Measurements from ENCODE around the gene ASCL2. TPM values are rescaled to one million over a fixed set of nuclear protein-coding genes. Genes with fewer than 3 reads are reported as not detected.
A peak's percentile ranks its signal among the peaks of the same experiment; 100 is the strongest.

Gene ASCL2
- polyA plus RNA-seq (2013, experiment 1 of 2) = not detected
- polyA plus RNA-seq (2013, experiment 2 of 2) = not detected

- Histone ChIP-seq H3K4me3 (ENCODE audit: extremely low read depth, insufficient read depth, low read length, poor library complexity, severe bottlenecking) (peak within 1 kb of the TSS; percentile 32), H3K36me3 (ENCODE audit: control insufficient read depth, insufficient read depth, low read length) (no peaks in the 10 kb centered on the region), H3K27ac (ENCODE audit: low read depth, low read length, severe bottlenecking) (no peak within 1 kb of the TSS), H3K9me3 (ENCODE audit: control insufficient read depth, low read length) (no peaks in the 10 kb centered on the region), H3K4me1 (ENCODE audit: control insufficient read depth, insufficient read depth, low read length, poor library complexity, severe bottlenecking) (no peaks in the 10 kb centered on the region)
- WGBS, 2 experiments (ENCODE audit: insufficient coverage in 2 of 2) = 20 to 25% methylated on average over 55 to 71 of the region's 89 CpGs
Observed at GRCh38 chr11:2270322-2271076, at the start of gene ASCL2. TSS of gene ASCL2 (minus strand) at chr11:2270588. CDS start at chr11:2270332, 256 bp downstream.

- H3K36me3 ChIP-seq (ENCODE audit: control insufficient read depth, insufficient read depth, low read length) = no peaks in the 10 kb centered on the region
- H3K9me3 ChIP-seq (ENCODE audit: control insufficient read depth, low read length) = no peaks in the 10 kb centered on the region
- WGBS, 2 experiments (ENCODE audit: insufficient coverage in 2 of 2) = 85 to 91% methylated on average over 6 to 10 of the region's 10 CpGs
- H3K4me1 ChIP-seq (ENCODE audit: control insufficient read depth, insufficient read depth, low read length, poor library complexity, severe bottlenecking) = no peaks in the 10 kb centered on the region
- H3K27ac ChIP-seq (ENCODE audit: low read depth, low read length, severe bottlenecking) = no peak overlapping the region
- H3K4me3 ChIP-seq (ENCODE audit: extremely low read depth, insufficient read depth, low read length, poor library complexity, severe bottlenecking) = no peak overlapping the region
Observed at GRCh38 chr11:2319791-2320472, 49.5 kb upstream of the ASCL2 start.

DNA sequence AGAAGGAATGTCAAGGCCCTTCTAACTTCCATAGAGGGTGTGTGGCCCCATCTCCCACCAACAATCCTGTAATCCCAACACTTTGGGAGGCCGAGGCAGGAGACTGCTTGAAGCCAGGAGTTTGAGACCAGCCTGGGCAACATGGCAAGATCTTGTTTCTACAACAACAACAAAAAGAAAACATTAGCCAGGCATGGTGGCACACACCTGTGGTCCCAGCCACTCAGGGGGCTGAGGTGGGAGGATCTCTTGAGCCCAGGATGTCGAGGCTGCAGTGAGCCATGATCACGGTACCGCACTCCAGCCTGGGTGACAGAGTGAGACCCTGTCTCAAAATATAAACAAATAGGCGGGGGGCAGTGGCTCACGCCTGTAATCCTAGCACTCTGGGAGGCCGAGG is 48.3 kb upstream of the ASCL2 start:
- Histone ChIP-seq H3K9me3 (ENCODE audit: control insufficient read depth, low read length) (no peaks in the 10 kb centered on the region), H3K4me1 (ENCODE audit: control insufficient read depth, insufficient read depth, low read length, poor library complexity, severe bottlenecking) (no peaks in the 10 kb centered on the region), H3K36me3 (ENCODE audit: control insufficient read depth, insufficient read depth, low read length) (no peaks in the 10 kb centered on the region), H3K27ac (ENCODE audit: low read depth, low read length, severe bottlenecking) (no peak overlapping the region), H3K4me3 (ENCODE audit: extremely low read depth, insufficient read depth, low read length, poor library complexity, severe bottlenecking) (no peak overlapping the region)
- 90 to 95% methylated on average over 5 to 6 of the region's 7 CpGs for WGBS, 2 experiments (ENCODE audit: insufficient coverage in 2 of 2)

- Histone ChIP-seq H3K4me3 (ENCODE audit: extremely low read depth, insufficient read depth, low read length, poor library complexity, severe bottlenecking) (no peak overlapping the region), H3K36me3 (ENCODE audit: control insufficient read depth, insufficient read depth, low read length) (no peaks in the 10 kb centered on the region), H3K27ac (ENCODE audit: low read depth, low read length, severe bottlenecking) (no peak overlapping the region), H3K4me1 (ENCODE audit: control insufficient read depth, insufficient read depth, low read length, poor library complexity, severe bottlenecking) (no peaks in the 10 kb centered on the region), H3K9me3 (ENCODE audit: control insufficient read depth, low read length) (no peaks in the 10 kb centered on the region)
- WGBS, 2 experiments (ENCODE audit: insufficient coverage in 2 of 2) = 81 to 90% methylated on average over 3 of the region's 4 CpGs
Observed at GRCh38 chr11:2318123-2318522, 47.7 kb upstream of the ASCL2 start.

- no peaks in the 10 kb centered on the region for H3K36me3 ChIP-seq (ENCODE audit: control insufficient read depth, insufficient read depth, low read length)
- H3K4me1 ChIP-seq (ENCODE audit: control insufficient read depth, insufficient read depth, low read length, poor library complexity, severe bottlenecking) = peaks cover 6% of the 10 kb centered on the region
- no peaks in the 10 kb centered on the region for H3K9me3 ChIP-seq (ENCODE audit: control insufficient read depth, low read length)
- WGBS, 2 experiments (ENCODE audit: insufficient coverage in 2 of 2) = 87 to 91% methylated on average over 12 to 17 of the region's 17 CpGs
- no peak overlapping the region for H3K4me3 ChIP-seq (ENCODE audit: extremely low read depth, insufficient read depth, low read length, poor library complexity, severe bottlenecking)
- H3K27ac ChIP-seq (ENCODE audit: low read depth, low read length, severe bottlenecking) = no peak overlapping the region
Observed at GRCh38 chr11:2317354-2318050, 47.1 kb upstream of the ASCL2 start.

- peaks cover 7% of the 10 kb centered on the region for H3K4me1 ChIP-seq (ENCODE audit: control insufficient read depth, insufficient read depth, low read length, poor library complexity, severe bottlenecking)
- H3K27ac ChIP-seq (ENCODE audit: low read depth, low read length, severe bottlenecking) = no peak overlapping the region
- H3K36me3 ChIP-seq (ENCODE audit: control insufficient read depth, insufficient read depth, low read length) = no peaks in the 10 kb centered on the region
- no peak overlapping the region for H3K4me3 ChIP-seq (ENCODE audit: extremely low read depth, insufficient read depth, low read length, poor library complexity, severe bottlenecking)
- H3K9me3 ChIP-seq (ENCODE audit: control insufficient read depth, low read length) = no peaks in the 10 kb centered on the region
- WGBS, 2 experiments (ENCODE audit: insufficient coverage in 2 of 2) = 92 to 95% methylated on average over 3 of the region's 3 CpGs
Observed at GRCh38 chr11:2316963-2317244, 46.5 kb upstream of the ASCL2 start.

DNA sequence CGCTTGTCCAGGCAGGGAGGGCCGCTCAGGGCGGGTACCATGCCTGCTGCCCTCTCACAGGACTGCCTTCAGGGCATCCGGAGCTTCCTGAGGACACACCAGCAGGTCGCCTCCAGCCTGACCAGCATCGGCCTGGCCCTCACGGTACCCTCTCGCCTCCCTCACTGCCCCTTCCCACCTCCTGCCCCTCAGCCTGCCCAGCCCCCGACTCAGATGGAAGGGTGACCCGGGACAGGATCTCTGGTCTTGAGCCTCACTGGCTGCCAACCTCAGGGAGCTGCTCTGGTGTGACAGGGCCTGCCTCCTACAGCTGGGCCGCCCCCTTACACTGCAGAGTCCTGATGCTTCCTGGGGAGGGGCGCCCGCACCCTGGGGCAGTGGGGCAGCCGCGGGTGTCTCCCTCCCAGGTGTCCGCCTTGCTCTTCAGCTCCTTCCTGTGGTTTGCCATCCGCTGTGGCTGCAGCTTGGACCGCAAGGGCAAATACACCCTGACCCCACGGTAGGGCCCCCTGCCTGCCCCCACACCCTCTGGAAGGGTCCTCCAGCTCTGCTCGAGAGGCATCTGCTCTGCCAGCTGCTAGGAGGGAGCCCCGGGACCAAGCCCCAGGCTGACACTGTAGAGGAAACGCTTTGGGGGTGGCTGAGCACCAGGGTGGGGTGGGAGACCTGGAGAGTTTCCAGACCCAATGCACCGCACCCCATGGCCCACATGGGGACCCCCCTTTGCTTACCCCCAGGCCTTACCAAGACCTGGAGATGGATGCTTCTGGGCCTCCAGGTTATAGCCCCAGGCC is 46.0 kb upstream of the ASCL2 start:
- Histone ChIP-seq H3K36me3 (ENCODE audit: control insufficient read depth, insufficient read depth, low read length) (no peaks in the 10 kb centered on the region), H3K4me1 (ENCODE audit: control insufficient read depth, insufficient read depth, low read length, poor library complexity, severe bottlenecking) (peaks cover 7% of the 10 kb centered on the region), H3K4me3 (ENCODE audit: extremely low read depth, insufficient read depth, low read length, poor library complexity, severe bottlenecking) (no peak overlapping the region), H3K27ac (ENCODE audit: low read depth, low read length, severe bottlenecking) (no peak overlapping the region), H3K9me3 (ENCODE audit: control insufficient read depth, low read length) (no peaks in the 10 kb centered on the region)
- WGBS, 2 experiments (ENCODE audit: insufficient coverage in 2 of 2) = 91 to 92% methylated on average over 18 to 21 of the region's 23 CpGs

GRCh38 chr11:2315395-2316168 is 45.2 kb upstream of the ASCL2 start:
- H3K27ac ChIP-seq (ENCODE audit: low read depth, low read length, severe bottlenecking) = no peak overlapping the region
- H3K36me3 ChIP-seq (ENCODE audit: control insufficient read depth, insufficient read depth, low read length) = no peaks in the 10 kb centered on the region
- 88 to 93% methylated on average over 23 to 24 of the region's 25 CpGs for WGBS, 2 experiments (ENCODE audit: insufficient coverage in 2 of 2)
- peaks cover 7% of the 10 kb centered on the region for H3K4me1 ChIP-seq (ENCODE audit: control insufficient read depth, insufficient read depth, low read length, poor library complexity, severe bottlenecking)
- H3K9me3 ChIP-seq (ENCODE audit: control insufficient read depth, low read length) = no peaks in the 10 kb centered on the region
- no peak overlapping the region for H3K4me3 ChIP-seq (ENCODE audit: extremely low read depth, insufficient read depth, low read length, poor library complexity, severe bottlenecking)

DNA sequence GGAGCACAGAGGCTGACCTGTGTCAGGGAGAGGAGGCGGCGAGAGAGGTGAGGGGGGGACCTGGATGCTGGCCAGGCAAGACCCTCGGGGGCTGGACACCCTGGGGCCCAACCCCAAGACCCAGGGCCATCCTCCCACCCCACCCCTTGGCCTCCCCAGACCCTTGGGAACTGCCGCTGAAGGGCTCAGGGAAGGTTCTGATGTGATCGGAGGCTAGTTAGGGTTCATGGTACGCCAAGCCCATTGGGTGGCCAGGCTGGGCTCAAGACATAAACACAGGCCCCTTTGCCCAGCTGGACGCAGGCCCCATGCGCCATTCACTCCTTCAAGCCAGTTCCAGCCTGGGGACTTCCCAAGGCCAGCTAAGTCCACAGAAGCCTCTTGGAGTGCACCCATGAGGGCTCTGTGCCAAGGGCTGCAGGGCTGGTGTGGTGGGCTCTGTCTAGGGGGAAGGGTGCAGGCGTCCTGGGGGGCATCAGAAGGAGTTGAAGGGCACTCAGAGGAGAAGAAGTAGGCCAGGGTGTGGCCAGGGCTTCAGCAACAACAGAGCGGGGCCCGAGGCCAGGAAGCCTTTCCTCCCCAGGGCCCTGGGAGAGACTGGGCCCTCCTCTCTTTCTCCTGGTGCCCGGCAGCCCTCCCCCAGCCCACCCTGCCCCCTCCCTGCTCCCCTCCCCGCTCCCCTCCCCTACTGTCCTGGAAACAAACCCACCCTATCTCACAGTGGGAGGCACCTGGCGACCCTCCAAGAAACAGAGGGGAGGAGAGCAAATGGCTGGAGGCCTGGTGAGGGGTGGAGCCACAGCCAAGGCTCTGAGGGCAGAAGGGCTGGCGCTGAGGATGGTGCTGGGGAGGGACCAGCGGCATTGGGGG is 44.4 kb upstream of the ASCL2 start:
- Histone ChIP-seq H3K36me3 (ENCODE audit: control insufficient read depth, insufficient read depth, low read length) (no peaks in the 10 kb centered on the region), H3K4me3 (ENCODE audit: extremely low read depth, insufficient read depth, low read length, poor library complexity, severe bottlenecking) (no peak overlapping the region), H3K9me3 (ENCODE audit: control insufficient read depth, low read length) (no peaks in the 10 kb centered on the region), H3K27ac (ENCODE audit: low read depth, low read length, severe bottlenecking) (no peak overlapping the region), H3K4me1 (ENCODE audit: control insufficient read depth, insufficient read depth, low read length, poor library complexity, severe bottlenecking) (peaks cover 7% of the 10 kb centered on the region)
- WGBS, 2 experiments (ENCODE audit: insufficient coverage in 2 of 2) = 84 to 88% methylated on average over 10 to 11 of the region's 16 CpGs

Data from mesodermal cell (in vitro differentiated cells).